ENCODE results near the gene TPH1.
"Not testable (repeated sequence)": the region's sequence is repeated elsewhere in the genome, so short reads cannot be mapped to it uniquely, and the experiment has no call there.

Gene TPH1

GRCh38 chr11:18001191-18001590, 44.9 kb downstream of the TPH1 start:
- no peaks in the 10 kb centered on the region for H3K4me1 ChIP-seq (ENCODE audit: control insufficient read depth, low read depth, low read length)

DNA sequence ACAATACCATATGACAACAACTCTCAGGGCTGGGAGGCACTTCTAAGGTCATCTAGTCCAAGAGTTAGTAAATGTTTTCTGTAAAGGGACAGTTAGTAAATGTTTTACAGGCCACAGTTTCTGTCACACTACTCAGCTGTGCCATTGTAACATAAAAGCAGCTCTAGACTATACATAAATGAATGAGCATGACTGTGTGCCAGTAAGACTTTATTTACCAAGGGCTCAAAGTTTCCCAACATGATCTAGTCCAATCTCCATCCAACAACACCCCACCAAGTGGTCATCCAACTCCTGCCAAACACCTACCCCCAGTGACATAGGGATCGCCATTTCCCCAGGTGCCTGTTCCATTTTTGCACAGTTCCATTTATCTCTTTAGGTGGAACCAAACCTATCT, 45.3 kb downstream of the TPH1 start:
- no peak overlapping the region for H2BK5ac ChIP-seq (ENCODE audit: low read length)
- H3K4ac ChIP-seq (ENCODE audit: low read depth, low read length): no peak overlapping the region
- H3K36me3 ChIP-seq (ENCODE audit: control insufficient read depth, insufficient read depth, low read length): no peaks in the 10 kb centered on the region
- no peaks in the 10 kb centered on the region for H3K79me2 ChIP-seq (ENCODE audit: control insufficient read depth, insufficient read depth, low read length)
- no peak overlapping the region for H2BK120ac ChIP-seq (ENCODE audit: low read depth, low read length)
- no peak overlapping the region for H4K5ac ChIP-seq (ENCODE audit: low read length)
- no peak overlapping the region for H3K4me2 ChIP-seq (ENCODE audit: low read length)
- no CpG with 5 or more reads among the region's 1 CpG for WGBS (ENCODE audit: extremely low coverage, insufficient coverage, low lambda C conversion rate)
- no peak overlapping the region for H2AK5ac ChIP-seq (ENCODE audit: low read length)
- no peaks in the 10 kb centered on the region for H3K27me3 ChIP-seq (ENCODE audit: insufficient read depth, low read length, poor library complexity)
- H3K27ac ChIP-seq (ENCODE audit: low read depth, low read length): no peak overlapping the region
- no peaks in the 10 kb centered on the region for H3K79me1 ChIP-seq (ENCODE audit: low read length)
- H3K4me1 ChIP-seq (ENCODE audit: control insufficient read depth, low read depth, low read length): no peaks in the 10 kb centered on the region
- H3K4me3 ChIP-seq (ENCODE audit: low read length): no peak overlapping the region
- no peak overlapping the region for H4K8ac ChIP-seq (ENCODE audit: low read depth, low read length)
- no peak overlapping the region for H3K18ac ChIP-seq (ENCODE audit: low read length)
- no peak overlapping the region for H2BK15ac ChIP-seq (replicated peaks; ENCODE audit: low read depth)
- DNase-seq: no peak
- H3K23ac ChIP-seq (ENCODE audit: low read length): no peak overlapping the region
- H3K56ac ChIP-seq (ENCODE audit: low read length): no peak overlapping the region
- H3K9ac ChIP-seq (ENCODE audit: low read length): no peak overlapping the region

More at GRCh38 chr11:18001191-18001590, 44.9 kb downstream of the TPH1 start:
- no peak overlapping the region for H2BK120ac ChIP-seq (ENCODE audit: low read depth, low read length)
- H3K4me2 ChIP-seq (ENCODE audit: low read length): no peak overlapping the region
- no peak overlapping the region for H3K23ac ChIP-seq (ENCODE audit: low read length)
- no peaks in the 10 kb centered on the region for H3K36me3 ChIP-seq (ENCODE audit: control insufficient read depth, insufficient read depth, low read length)
- WGBS (ENCODE audit: extremely low coverage, insufficient coverage, low lambda C conversion rate): no CpG with 5 or more reads among the region's 2 CpGs
- no peak overlapping the region for H3K18ac ChIP-seq (ENCODE audit: low read length)
- no peak overlapping the region for H2AK5ac ChIP-seq (ENCODE audit: low read length)
- no peak overlapping the region for H3K9ac ChIP-seq (ENCODE audit: low read length)
- H3K79me2 ChIP-seq (ENCODE audit: control insufficient read depth, insufficient read depth, low read length): no peaks in the 10 kb centered on the region
- no peak overlapping the region for H4K8ac ChIP-seq (ENCODE audit: low read depth, low read length)
- no peak overlapping the region for H3K4ac ChIP-seq (ENCODE audit: low read depth, low read length)
- no peak for DNase-seq
- no peaks in the 10 kb centered on the region for H3K79me1 ChIP-seq (ENCODE audit: low read length)
- H3K56ac ChIP-seq (ENCODE audit: low read length): no peak overlapping the region
- H3K27me3 ChIP-seq (ENCODE audit: insufficient read depth, low read length, poor library complexity): no peaks in the 10 kb centered on the region
- no peak overlapping the region for H3K27ac ChIP-seq (ENCODE audit: low read depth, low read length)
- no peak overlapping the region for H4K5ac ChIP-seq (ENCODE audit: low read length)
- H2BK5ac ChIP-seq (ENCODE audit: low read length): no peak overlapping the region
- H3K4me3 ChIP-seq (ENCODE audit: low read length): no peak overlapping the region
- no peak overlapping the region for H2BK15ac ChIP-seq (replicated peaks; ENCODE audit: low read depth)

DNA sequence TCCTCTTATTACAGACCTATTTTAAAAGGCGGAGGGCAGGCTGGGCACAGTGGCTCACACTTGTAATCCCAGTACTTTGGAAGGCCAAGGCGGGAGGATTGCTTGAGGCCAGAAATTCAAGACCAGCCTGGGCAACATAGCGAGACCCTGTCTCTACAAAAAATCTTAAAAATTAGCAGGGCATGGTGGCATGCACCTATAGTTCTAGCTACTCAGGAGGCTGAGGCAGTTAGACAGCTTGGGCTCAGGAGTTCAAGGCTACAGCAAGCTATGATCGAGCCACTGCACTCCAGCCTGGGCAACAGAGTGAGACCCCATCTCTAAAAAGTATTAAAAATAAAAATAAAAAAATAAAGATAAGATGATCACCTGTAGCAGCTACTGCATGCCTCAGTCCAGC, 45.9 kb downstream of the TPH1 start:
- H3K4me1 ChIP-seq (ENCODE audit: control insufficient read depth, low read depth, low read length); H4K5ac ChIP-seq (ENCODE audit: low read length); H2AK5ac ChIP-seq (ENCODE audit: low read length); H2BK120ac ChIP-seq (ENCODE audit: low read depth, low read length); H2BK5ac ChIP-seq (ENCODE audit: low read length); H3K79me2 ChIP-seq (ENCODE audit: control insufficient read depth, insufficient read depth, low read length); H3K23ac ChIP-seq (ENCODE audit: low read length); H3K4me2 ChIP-seq (ENCODE audit: low read length); H3K9ac ChIP-seq (ENCODE audit: low read length); DNase-seq; H3K4ac ChIP-seq (ENCODE audit: low read depth, low read length); H3K4me3 ChIP-seq (ENCODE audit: low read length); H3K36me3 ChIP-seq (ENCODE audit: control insufficient read depth, insufficient read depth, low read length); H3K79me1 ChIP-seq (ENCODE audit: low read length); H3K27me3 ChIP-seq (ENCODE audit: insufficient read depth, low read length, poor library complexity); H3K27ac ChIP-seq (ENCODE audit: low read depth, low read length); H2BK15ac ChIP-seq (replicated peaks; ENCODE audit: low read depth); H3K18ac ChIP-seq (ENCODE audit: low read length); H3K56ac ChIP-seq (ENCODE audit: low read length); H4K8ac ChIP-seq (ENCODE audit: low read depth, low read length): not testable (repeated sequence)
- no CpG with 5 or more reads among the region's 4 CpGs for WGBS (ENCODE audit: extremely low coverage, insufficient coverage, low lambda C conversion rate)

Data from mesendoderm (in vitro differentiated cells).